DOHH2 (cell line): ENCODE measurements around the gene TEX261.

Experiments used
- H3F3A ChIP-seq: fragments of 200-600 bp; sonication (generic), shearing (Covaris generic); 2 replicates; pipeline ENCODE4 v1.6.0; 2016; ENCODE audit warnings: antibody characterized with exemption, mild to moderate bottlenecking; ENCODE audit not compliant: control insufficient read depth, insufficient read depth
- H3K27ac ChIP-seq: fragments of 200-600 bp; sonication (generic); 2 replicates; pipeline ENCODE4 v1.5.1; 2014; ENCODE audit warnings: low read depth, mild to moderate bottlenecking, low read length, moderate library complexity
- H3K27me3 ChIP-seq: fragments of 200-600 bp; sonication (generic); 2 replicates; pipeline ENCODE4 v1.6.1; 2014; ENCODE audit warnings: mild to moderate bottlenecking, low read length, mixed read lengths; ENCODE audit not compliant: control insufficient read depth
- H3K36me3 ChIP-seq: fragments of 200-600 bp; sonication (generic); 2 replicates; pipeline ENCODE4 v1.6.1; 2014; ENCODE audit warnings: mild to moderate bottlenecking, low read length, moderate library complexity, mixed read lengths; ENCODE audit not compliant: control insufficient read depth
- H3K4me1 ChIP-seq: fragments of 200-600 bp; sonication (generic); 2 replicates; pipeline ENCODE4 v1.6.1; 2014; ENCODE audit warnings: mild to moderate bottlenecking, low read length, mixed read lengths; ENCODE audit not compliant: control insufficient read depth
- H3K4me2 ChIP-seq: fragments of 200-600 bp; sonication (generic); 2 replicates; pipeline ENCODE4 v1.6.0; 2014; ENCODE audit warnings: mild to moderate bottlenecking, low read length, moderate library complexity
- H3K4me3 ChIP-seq: fragments of 200-600 bp; sonication (generic); 2 replicates; pipeline ENCODE4 v1.5.1; 2014; ENCODE audit warnings: mild to moderate bottlenecking, low read length, mixed read lengths
- H3K79me2 ChIP-seq: fragments of 200-600 bp; sonication (generic); 2 replicates; pipeline ENCODE4 v1.6.1; 2014; ENCODE audit warnings: mild to moderate bottlenecking, low read length, mixed read lengths; ENCODE audit not compliant: control insufficient read depth
- H3K9me2 ChIP-seq: fragments of 200-600 bp; sonication (generic); replicated peaks from 2 replicates; pipeline ENCODE4 v1.6.1; 2014; ENCODE audit warnings: mild to moderate bottlenecking, low read length, mixed read lengths; ENCODE audit not compliant: control insufficient read depth
- H3K9me3 ChIP-seq: fragments of 200-600 bp; sonication (generic); 2 replicates; pipeline ENCODE4 v1.6.1; 2014; ENCODE audit warnings: antibody characterized with exemption, low read length, mixed read lengths; ENCODE audit not compliant: control insufficient read depth, insufficient read depth
- H4K20me1 ChIP-seq: fragments of 200-600 bp; sonication (generic); 2 replicates; pipeline ENCODE4 v1.6.0; 2014; ENCODE audit warnings: low read depth, mild to moderate bottlenecking, antibody characterized with exemption, low read length, moderate library complexity; ENCODE audit not compliant: control insufficient read depth, insufficient read depth
- CTCF ChIP-seq: fragments of 200-600 bp; sonication (generic); IDR thresholded peaks from one replicate; pipeline ENCODE4 v1.5.1; 2014; ENCODE audit warnings: antibody characterized with exemption, mild to moderate bottlenecking, low read depth, low read length; ENCODE audit not compliant: poor library complexity, severe bottlenecking
- EZH2phosphoT487 ChIP-seq: fragments of 200-600 bp; sonication (generic); IDR thresholded peaks from 2 replicates; pipeline ENCODE4 v1.6.1; 2017; ENCODE audit warnings: borderline replicate concordance, mild to moderate bottlenecking, antibody characterized with exemption, low read length, moderate library complexity, mixed read lengths

Gene TEX261

GRCh38 chr2:70942396-70943204 lies 52.1 kb downstream of the TEX261 start:
- Histone ChIP-seq H3K27ac (no peak overlapping the region), H3K4me3 (no peak overlapping the region), H4K20me1 (no peaks in the 10 kb centered on the region), H3K9me3 (no peaks in the 10 kb centered on the region), H3K79me2 (no peaks in the 10 kb centered on the region), H3K36me3 (no peaks in the 10 kb centered on the region), H3K4me1 (peaks cover 12% of the 10 kb centered on the region), H3K4me2 (no peak overlapping the region), H3F3A (no peaks in the 10 kb centered on the region), H3K9me2 (no peaks in the 10 kb centered on the region), H3K27me3 (no peaks in the 10 kb centered on the region)
- no peak for TF ChIP-seq CTCF
- no peak for TF ChIP-seq EZH2phosphoT487

GRCh38 chr2:70941701-70942100 lies 53.0 kb downstream of the TEX261 start:
- H3K79me2 ChIP-seq = no peaks in the 10 kb centered on the region
- TF ChIP-seq CTCF (no peak), EZH2phosphoT487 (no peak)

DNA sequence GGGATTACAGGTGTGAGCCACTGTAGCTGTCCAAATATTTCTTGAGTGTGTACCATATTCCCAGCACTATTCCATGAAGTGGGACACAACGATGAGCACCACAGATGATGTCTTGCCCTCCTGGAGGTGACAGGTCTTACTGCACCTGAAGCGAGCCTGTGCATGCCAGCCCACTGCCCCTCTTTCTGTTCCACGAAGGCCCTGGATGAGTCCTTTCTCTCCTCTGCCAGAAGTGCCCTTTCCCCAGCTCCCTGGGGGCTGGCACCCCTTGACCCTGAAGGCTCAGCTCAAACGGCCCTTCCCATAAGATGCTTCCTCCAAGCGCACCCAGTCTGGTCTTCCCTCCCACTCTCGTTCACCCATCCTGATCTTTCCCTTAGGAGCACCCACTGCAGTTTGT lies 53.5 kb downstream of the TEX261 start:
- no peaks in the 10 kb centered on the region for H3K9me2 ChIP-seq
- no peak overlapping the region for H3K4me3 ChIP-seq
- no peaks in the 10 kb centered on the region for H3K79me2 ChIP-seq
- no peak overlapping the region for H3K4me2 ChIP-seq
- H3K36me3 ChIP-seq = no peaks in the 10 kb centered on the region
- no peaks in the 10 kb centered on the region for H3K27me3 ChIP-seq
- no peak for TF ChIP-seq EZH2phosphoT487
- TF ChIP-seq CTCF = no peak
- H3K9me3 ChIP-seq = no peaks in the 10 kb centered on the region
- no peak overlapping the region for H3K27ac ChIP-seq
- no peaks in the 10 kb centered on the region; the same call in 1 of the 2 replicates for H3K4me1 ChIP-seq
- H3F3A ChIP-seq = no peaks in the 10 kb centered on the region
- no peaks in the 10 kb centered on the region for H4K20me1 ChIP-seq

More at GRCh38 chr2:70941701-70942100, 53.0 kb downstream of the TEX261 start:
- Histone ChIP-seq H3K36me3 (no peaks in the 10 kb centered on the region), H3K27me3 (no peaks in the 10 kb centered on the region), H3K27ac (no peak overlapping the region), H3K9me2 (no peaks in the 10 kb centered on the region), H3K9me3 (no peaks in the 10 kb centered on the region), H3F3A (no peaks in the 10 kb centered on the region), H3K4me1 (peaks cover 3% of the 10 kb centered on the region), H3K4me3 (no peak overlapping the region), H3K4me2 (no peak overlapping the region), H4K20me1 (no peaks in the 10 kb centered on the region)
